GM18520 (cell line): ENCODE data around the gene PRRC1.

Source experiments
- ATAC-seq: cut with Tn5 transposase; IDR thresholded peaks from one replicate; pipeline ENCODE4 v1.9.1; 2021; ENCODE audit not compliant: unreplicated experiment

PRRC1 gene

GRCh38 chr5:127602896-127603844, 85.7 kb downstream of the PRRC1 start:
- ATAC-seq: no peak
